ENCODE results near the gene CETP. TPM values are rescaled to one million over a fixed set of nuclear protein-coding genes. Genes with fewer than 3 reads are reported as not detected.

CETP gene
- total and polyA plus RNA-seq, 12 donors, result 1.2 to 7.9 (median 2.8) TPM

DNA sequence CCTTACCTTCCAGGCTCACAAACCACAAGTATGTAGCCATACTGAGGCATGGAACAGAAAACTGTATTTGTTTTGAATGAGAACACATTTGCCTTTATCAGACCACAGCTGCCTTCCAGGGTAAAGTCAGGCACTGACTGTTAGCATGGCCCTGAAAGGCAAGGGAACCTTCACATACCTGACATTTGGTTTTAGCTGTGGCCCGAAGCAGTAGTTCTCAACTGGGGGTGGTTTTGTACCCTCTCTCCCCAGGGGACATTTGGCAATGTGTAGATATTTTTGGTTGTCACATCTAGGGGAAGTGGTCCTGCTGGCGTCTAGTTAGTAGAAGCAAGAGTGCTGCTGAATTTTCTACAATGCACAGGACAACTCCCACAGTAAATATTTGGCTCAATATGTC lies 20.7 kb upstream of the CETP start:
- intact Hi-C loops (cut with DNase I), result no loop called here
- Histone ChIP-seq H3K9me3 (replicated peaks in 1 of 3) (no peaks in the 10 kb centered on the region), H3K4me1 (replicated peaks in 1 of 2) (peaks cover 5 to 28% of the 10 kb centered on the region in 2 donors), H3K4me3 (no peak overlapping the region), H3K36me3 (replicated peaks in 1 of 2) (peaks cover 0 to 96% of the 10 kb centered on the region in 2 donors), H3K27ac (no peak overlapping the region), H3K27me3 (no peaks in the 10 kb centered on the region)
- DNase-seq, result no peak
- TF ChIP-seq POLR2A (IDR thresholded peaks at IDR 0.05), result no peak
- TF ChIP-seq, protein P1, sequence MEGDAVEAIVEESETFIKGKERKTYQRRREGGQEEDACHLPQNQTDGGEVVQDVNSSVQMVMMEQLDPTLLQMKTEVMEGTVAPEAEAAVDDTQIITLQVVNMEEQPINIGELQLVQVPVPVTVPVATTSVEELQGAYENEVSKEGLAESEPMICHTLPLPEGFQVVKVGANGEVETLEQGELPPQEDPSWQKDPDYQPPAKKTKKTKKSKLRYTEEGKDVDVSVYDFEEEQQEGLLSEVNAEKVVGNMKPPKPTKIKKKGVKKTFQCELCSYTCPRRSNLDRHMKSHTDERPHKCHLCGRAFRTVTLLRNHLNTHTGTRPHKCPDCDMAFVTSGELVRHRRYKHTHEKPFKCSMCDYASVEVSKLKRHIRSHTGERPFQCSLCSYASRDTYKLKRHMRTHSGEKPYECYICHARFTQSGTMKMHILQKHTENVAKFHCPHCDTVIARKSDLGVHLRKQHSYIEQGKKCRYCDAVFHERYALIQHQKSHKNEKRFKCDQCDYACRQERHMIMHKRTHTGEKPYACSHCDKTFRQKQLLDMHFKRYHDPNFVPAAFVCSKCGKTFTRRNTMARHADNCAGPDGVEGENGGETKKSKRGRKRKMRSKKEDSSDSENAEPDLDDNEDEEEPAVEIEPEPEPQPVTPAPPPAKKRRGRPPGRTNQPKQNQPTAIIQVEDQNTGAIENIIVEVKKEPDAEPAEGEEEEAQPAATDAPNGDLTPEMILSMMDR (IDR thresholded peaks at IDR 0.05), result no peak
- 56 to 78% (median 71%) methylated on average over 2 of the region's 2 CpGs for WGBS, 4 donors

- TF ChIP-seq POLR2A (IDR thresholded peaks at IDR 0.05), result no peak
- TF ChIP-seq, protein P1 (IDR thresholded peaks at IDR 0.05), result no peak
- Histone ChIP-seq H3K4me3 (no peak overlapping the region), H3K27ac (no peak overlapping the region), H3K4me1 (replicated peaks in 1 of 2) (peaks cover 5 to 20% of the 10 kb centered on the region in 2 donors), H3K27me3 (no peaks in the 10 kb centered on the region), H3K9me3 (replicated peaks in 1 of 3) (no peaks in the 10 kb centered on the region), H3K36me3 (replicated peaks in 1 of 2) (peaks cover 0 to 96% of the 10 kb centered on the region in 2 donors)
- WGBS, 4 donors, result 74 to 87% (median 80%) methylated on average over 9 of the region's 9 CpGs
- intact Hi-C loops (cut with DNase I), result no loop called here
- DNase-seq, result no peak
These were observed 19.9 kb upstream of the CETP start for GRCh38 chr16:56941856-56942331.

GRCh38 chr16:56943761-56944375 lies 17.9 kb upstream of the CETP start:
- H3K4me1 ChIP-seq (replicated peaks in 1 of 2), result peaks cover 5 to 11% of the 10 kb centered on the region in 2 donors
- WGBS, 4 donors, result 80 to 90% (median 86%) methylated on average over 6 of the region's 6 CpGs
- H3K36me3 ChIP-seq (replicated peaks in 1 of 2), result peaks cover 0 to 82% of the 10 kb centered on the region in 2 donors
- H3K27me3 ChIP-seq, result no peaks in the 10 kb centered on the region
- no peaks in the 10 kb centered on the region for H3K9me3 ChIP-seq (replicated peaks in 1 of 3)
- H3K27ac ChIP-seq, result no peak overlapping the region
- no peak for TF ChIP-seq POLR2A (IDR thresholded peaks at IDR 0.05)
- TF ChIP-seq, protein P1 (IDR thresholded peaks at IDR 0.05), result no peak
- H3K4me3 ChIP-seq, result no peak overlapping the region
- intact Hi-C loops (cut with DNase I), result no loop called here
- no peak for DNase-seq

DNA sequence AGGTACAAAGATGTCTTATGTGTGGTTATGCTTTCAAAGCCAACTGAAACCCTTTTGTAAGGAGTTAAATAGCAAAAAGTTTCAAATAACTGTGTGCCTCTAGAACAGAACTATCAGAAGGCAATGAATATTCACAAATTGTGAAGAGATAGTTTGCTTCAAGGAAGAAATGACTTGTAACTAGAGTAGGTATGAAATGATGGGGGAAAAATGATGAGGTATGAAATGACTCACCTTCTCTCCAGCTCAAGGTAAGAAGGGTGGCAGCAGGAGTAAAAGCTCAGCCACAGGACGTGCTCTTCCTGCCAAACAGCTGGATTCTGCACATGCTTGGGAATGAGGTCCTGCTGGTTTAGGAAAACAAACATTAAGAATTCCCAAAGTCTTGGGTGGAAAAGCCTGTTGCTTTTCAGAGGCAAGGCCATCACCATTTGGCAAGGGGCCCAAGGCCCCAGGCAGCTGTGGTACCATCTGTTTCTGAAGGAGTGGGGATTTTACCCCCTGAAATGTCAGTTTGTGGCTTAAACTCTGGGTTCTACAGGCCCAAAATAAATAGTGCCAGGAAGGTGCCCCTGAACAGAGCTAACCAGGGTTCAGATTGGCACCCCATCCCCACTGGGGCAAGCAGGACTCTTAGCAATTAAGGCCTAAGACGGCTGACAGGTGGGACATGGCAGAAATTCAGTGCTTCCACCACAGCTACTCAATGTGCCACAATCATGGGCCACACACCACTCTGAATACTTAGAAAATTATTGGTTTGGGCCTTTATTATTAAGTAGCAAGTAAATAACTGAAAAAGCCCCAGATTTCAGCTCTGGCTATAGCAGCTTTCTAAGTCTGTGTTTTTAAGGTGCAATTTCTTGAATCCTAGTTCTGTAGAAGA lies 16.6 kb upstream of the CETP start:
- H3K27ac ChIP-seq, result peak overlapping the region in 2 of 5 donors; percentile 20 to 42
- 46 to 58% (median 53%) methylated on average over 2 of the region's 2 CpGs for WGBS, 4 donors
- H3K9me3 ChIP-seq (replicated peaks in 1 of 3), result no peaks in the 10 kb centered on the region
- peaks cover 5 to 11% of the 10 kb centered on the region in 2 donors for H3K4me1 ChIP-seq (replicated peaks in 1 of 2)
- peaks cover 0 to 68% of the 10 kb centered on the region in 2 donors for H3K36me3 ChIP-seq (replicated peaks in 1 of 2)
- peak in 1 of 7 donors; percentile 29 for DNase-seq
- intact Hi-C loops (cut with DNase I), result no loop called here
- TF ChIP-seq, protein P1 (IDR thresholded peaks at IDR 0.05), result no peak
- no peak for TF ChIP-seq POLR2A (IDR thresholded peaks at IDR 0.05)
- H3K4me3 ChIP-seq, result no peak overlapping the region
- H3K27me3 ChIP-seq, result no peaks in the 10 kb centered on the region

Data from adrenal gland (tissue), 12 donors.